IMR-90 (cell line): ENCODE measurements around the gene ANKRD24. TPM values are rescaled to one million over a fixed set of nuclear protein-coding genes. Genes with fewer than 3 reads are reported as not detected.
"Not testable (repeated sequence)": the region's sequence is repeated elsewhere in the genome, so short reads cannot be mapped to it uniquely, and the experiment has no call there.

Source experiments
- ATAC-seq: fragments of 200-7000 bp; cut with Tn5 transposase; 2 replicates; pipeline ENCODE4 v1.9.1; 2020; ENCODE audit warnings: low read depth, mild to moderate bottlenecking, moderate library complexity
- BruUV-seq: library from RNA; stranded (reverse); fragments of 400-500 nt; replicated peaks from 2 replicates; lab custom pipeline; 2021; lab: Mats Ljungman, UMichigan
- CTCF ChIA-PET: fragments of 300-600 bp; formaldehyde crosslinking; extraction: SDS; loops from one replicate; lab custom pipeline; 2021; ENCODE audit warnings: antibody characterized with exemption; lab: Yijun Ruan, JAX
- POLR2A ChIA-PET: fragments of 300-600 bp; sonication (Branson Sonifier 250); formaldehyde crosslinking; loops from one replicate; lab custom pipeline; 2022; ENCODE audit warnings: antibody characterized with exemption; ENCODE audit not compliant: unreplicated experiment; lab: Charles Lee
- DNase-seq: peaks from one replicate; pipeline ENCODE4 v3.0.0; 2013
- H2AFZ ChIP-seq: replicated peaks from 2 replicates; pipeline ENCODE3; 2013; ENCODE audit warnings: low read length, mild to moderate bottlenecking; ENCODE audit not compliant: poor library complexity
- H2AK5ac ChIP-seq: 2 replicates; pipeline ENCODE4 v1.6.1; 2013; ENCODE audit warnings: low read depth, low read length, inconsistent platforms
- H2AK9ac ChIP-seq: replicated peaks from 2 replicates; pipeline ENCODE3; 2013; ENCODE audit warnings: mild to moderate bottlenecking, low read depth, low read length, moderate library complexity; ENCODE audit not compliant: poor library complexity
- H2BK120ac ChIP-seq: 2 replicates; pipeline ENCODE4 v1.6.1; 2013; ENCODE audit warnings: low read depth, low read length, inconsistent platforms
- H2BK15ac ChIP-seq: 3 replicates; pipeline ENCODE4 v1.6.1; 2013; ENCODE audit warnings: low read depth, low read length, inconsistent platforms
- H2BK20ac ChIP-seq: 2 replicates; pipeline ENCODE4 v1.6.1; 2013; ENCODE audit warnings: low read depth, mild to moderate bottlenecking, inconsistent platforms, low read length, moderate library complexity
- H2BK5ac ChIP-seq: 2 replicates; pipeline ENCODE4 v1.6.1; 2013; ENCODE audit warnings: mild to moderate bottlenecking, low read depth, low read length, inconsistent platforms; ENCODE audit not compliant: poor library complexity, severe bottlenecking
- H3K14ac ChIP-seq: replicated peaks from 2 replicates; pipeline ENCODE4 v1.6.1; 2013; ENCODE audit warnings: low read depth, low read length, inconsistent platforms
- H3K18ac ChIP-seq: 2 replicates; pipeline ENCODE4 v1.6.1; 2013; ENCODE audit warnings: low read depth, low read length, control low read depth
- H3K23ac ChIP-seq: 2 replicates; pipeline ENCODE4 v1.6.1; 2013; ENCODE audit warnings: low read depth, low read length, inconsistent platforms
- H3K27ac ChIP-seq: 2 replicates; pipeline ENCODE4 v1.5.1; 2013; ENCODE audit warnings: mild to moderate bottlenecking, control low read depth, low read length; ENCODE audit not compliant: insufficient read depth
- H3K27me3 ChIP-seq: 2 replicates; pipeline ENCODE4 v1.6.1; 2013; ENCODE audit warnings: low read length; ENCODE audit not compliant: control insufficient read depth, insufficient read depth
- H3K36me3 ChIP-seq: 2 replicates; pipeline ENCODE4 v1.6.1; 2013; ENCODE audit warnings: low read length, mixed read lengths; ENCODE audit not compliant: control insufficient read depth, insufficient read depth
- H3K4ac ChIP-seq: 2 replicates; pipeline ENCODE4 v1.6.1; 2013; ENCODE audit warnings: low read depth, low read length, inconsistent platforms
- H3K4me1 ChIP-seq: 2 replicates; pipeline ENCODE4 v1.6.1; 2013; ENCODE audit warnings: low read length, mixed read lengths; ENCODE audit not compliant: control insufficient read depth, insufficient read depth
- H3K4me2 ChIP-seq: 2 replicates; pipeline ENCODE4 v1.6.1; 2013; ENCODE audit warnings: low read depth, mild to moderate bottlenecking, control low read depth, low read length, moderate library complexity
- H3K4me3 ChIP-seq: 2 replicates; pipeline ENCODE4 v1.5.1; 2013; ENCODE audit warnings: low read depth, mild to moderate bottlenecking, control low read depth, low read length, moderate library complexity; ENCODE audit not compliant: insufficient read depth
- H3K56ac ChIP-seq: 2 replicates; pipeline ENCODE4 v1.6.1; 2013; ENCODE audit warnings: low read length, inconsistent platforms; ENCODE audit not compliant: insufficient read depth; ENCODE audit errors: extremely low read depth
- H3K79me1 ChIP-seq, 2 experiments: 2 replicates each; pipeline ENCODE4 v1.6.1; 2013; ENCODE audit warnings: low read length in 2 of 2, inconsistent platforms in 1 of 2, low read depth in 1 of 2
- H3K9ac ChIP-seq: 2 replicates; pipeline ENCODE4 v1.6.1; 2013; ENCODE audit warnings: low read depth, low read length, control low read depth
- H3K9me1 ChIP-seq: 2 replicates; pipeline ENCODE4 v1.6.1; 2013; ENCODE audit warnings: low read length, inconsistent platforms; ENCODE audit not compliant: insufficient read depth
- H3K9me3 ChIP-seq: 2 replicates; pipeline ENCODE4 v1.6.1; 2013; ENCODE audit warnings: low read length; ENCODE audit not compliant: control insufficient read depth, insufficient read depth
- H4K20me1 ChIP-seq: 2 replicates; pipeline ENCODE4 v1.6.1; 2013; ENCODE audit warnings: low read length, inconsistent platforms; ENCODE audit not compliant: insufficient read depth
- H4K5ac ChIP-seq: 2 replicates; pipeline ENCODE4 v1.6.1; 2013; ENCODE audit warnings: mild to moderate bottlenecking, low read depth, low read length, control low read depth
- H4K8ac ChIP-seq, 2 experiments: 2 replicates each; pipeline ENCODE4 v1.6.1; 2013; ENCODE audit warnings: low read depth in 2 of 2, low read length in 2 of 2, control low read depth in 1 of 2, inconsistent platforms in 1 of 2
- H4K91ac ChIP-seq: 2 replicates; pipeline ENCODE4 v1.6.1; 2013; ENCODE audit warnings: low read depth, low read length, inconsistent platforms; ENCODE audit not compliant: insufficient read depth
- WGBS, 2 experiments: methylation state at CpG; one replicate each; pipeline versions ENCODE4 v1.1.5 to v1.1.7; 2013; ENCODE audit warnings: missing lambda C conversion rate in 2 of 2; ENCODE audit not compliant: insufficient read length in 1 of 2; ENCODE audit errors: extremely low coverage in 2 of 2; 5-methylcytosine and 5-hydroxymethylcytosine counted together
- dilution Hi-C: fragments of 300-500 bp; cut with HindIII; formaldehyde crosslinking; loops from one replicate; pipeline ENCODE4 v1.14.3; 2018; ENCODE audit warnings: low sequenced_read_pairs; ENCODE audit not compliant: unreplicated experiment
- in situ Hi-C: fragments of 300-500 bp; cut with MboI; formaldehyde crosslinking; loops from 3 replicates; pipeline ENCODE4 v1.14.3; 2019; ENCODE audit warnings: low sequenced_read_pairs, inconsistent platforms, mixed read lengths
- intact Hi-C: fragments of 100-400 bp; cut with micrococcal nuclease; formaldehyde crosslinking; loops from 2 replicates; pipeline ENCODE4 v1.10.0; 2022
- polyA plus RNA-seq, 3 experiments: library from polyadenylated mRNA; depleted of rRNA; stranded (reverse); fragments of >200 nt; gene quantifications; 2 replicates each; pipeline ENCODE4 v1.2.3, GENCODE V29; 2012; ENCODE audit warnings: low replicate concordance in 1 of 3
- total RNA-seq: library from RNA; depleted of rRNA; stranded (reverse); fragments of >200 nt; gene quantifications from 2 replicates; pipeline ENCODE4 v1.2.3, GENCODE V29; 2012

Gene ANKRD24
- total and polyA plus RNA-seq, 2 of the 4 experiments (the other 2 are of a cell fraction) = 0.18 to 0.21 TPM

GRCh38 chr19:4142916-4143315 is 39.6 kb upstream of the ANKRD24 start:
- H2AK9ac ChIP-seq, H2BK15ac ChIP-seq, H3K9me3 ChIP-seq, H2BK120ac ChIP-seq, H3K36me3 ChIP-seq, H4K8ac ChIP-seq, ATAC-seq, H4K5ac ChIP-seq, H2AFZ ChIP-seq, H4K91ac ChIP-seq, CTCF ChIA-PET, H3K56ac ChIP-seq, H3K79me1 ChIP-seq, DNase-seq, H3K27me3 ChIP-seq, H3K4ac ChIP-seq, H3K27ac ChIP-seq, H2BK20ac ChIP-seq, in situ Hi-C loops, H4K20me1 ChIP-seq, H3K9ac ChIP-seq, H3K14ac ChIP-seq, H3K23ac ChIP-seq, BruUV-seq, dilution Hi-C loops, H2AK5ac ChIP-seq, H3K18ac ChIP-seq, POLR2A ChIA-PET, H3K4me1 ChIP-seq, intact Hi-C loops, H3K4me2 ChIP-seq, H3K4me3 ChIP-seq, H2BK5ac ChIP-seq, H3K9me1 ChIP-seq: not testable (repeated sequence)
- WGBS, 2 experiments = no CpG with 5 or more reads among the region's 1 CpG
